DND-41 (cell line): Measurements from ENCODE around the gene NTNG2.

ENCODE experiments used
- EZH2 ChIP-seq: IDR thresholded peaks from 3 replicates; pipeline ENCODE4 v1.6.1; 2012; ENCODE audit warnings: borderline replicate concordance, low read depth, mild to moderate bottlenecking, moderate library complexity, low read length, inconsistent platforms; ENCODE audit not compliant: severe bottlenecking
- TF ChIP-seq, protein P1 (sequence below): IDR thresholded peaks from 2 replicates; pipeline ENCODE4 v1.5.1; 2012; ENCODE audit warnings: borderline replicate concordance, low read length, moderate library complexity, mild to moderate bottlenecking; ENCODE audit not compliant: poor library complexity, severe bottlenecking; ENCODE audit errors: extremely low read depth

- TF ChIP-seq, protein P1, sequence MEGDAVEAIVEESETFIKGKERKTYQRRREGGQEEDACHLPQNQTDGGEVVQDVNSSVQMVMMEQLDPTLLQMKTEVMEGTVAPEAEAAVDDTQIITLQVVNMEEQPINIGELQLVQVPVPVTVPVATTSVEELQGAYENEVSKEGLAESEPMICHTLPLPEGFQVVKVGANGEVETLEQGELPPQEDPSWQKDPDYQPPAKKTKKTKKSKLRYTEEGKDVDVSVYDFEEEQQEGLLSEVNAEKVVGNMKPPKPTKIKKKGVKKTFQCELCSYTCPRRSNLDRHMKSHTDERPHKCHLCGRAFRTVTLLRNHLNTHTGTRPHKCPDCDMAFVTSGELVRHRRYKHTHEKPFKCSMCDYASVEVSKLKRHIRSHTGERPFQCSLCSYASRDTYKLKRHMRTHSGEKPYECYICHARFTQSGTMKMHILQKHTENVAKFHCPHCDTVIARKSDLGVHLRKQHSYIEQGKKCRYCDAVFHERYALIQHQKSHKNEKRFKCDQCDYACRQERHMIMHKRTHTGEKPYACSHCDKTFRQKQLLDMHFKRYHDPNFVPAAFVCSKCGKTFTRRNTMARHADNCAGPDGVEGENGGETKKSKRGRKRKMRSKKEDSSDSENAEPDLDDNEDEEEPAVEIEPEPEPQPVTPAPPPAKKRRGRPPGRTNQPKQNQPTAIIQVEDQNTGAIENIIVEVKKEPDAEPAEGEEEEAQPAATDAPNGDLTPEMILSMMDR: no peak
- TF ChIP-seq EZH2: peak; percentile 87
These were observed 786 bp upstream of the NTNG2 start for GRCh38 chr9:132160802-132161742.
